NT2/D1 (cell line): Measurements from ENCODE around the gene SLIT3.

Experiments
- DNase-seq: peaks from one replicate; pipeline ENCODE4 v3.0.0-alpha.2; 2011; ENCODE audit warnings: low read depth, low spot score
- H3K27me3 ChIP-seq: 2 replicates; pipeline ENCODE4 v1.6.0; 2011; ENCODE audit warnings: mild to moderate bottlenecking; ENCODE audit not compliant: insufficient read length, insufficient read depth
- H3K36me3 ChIP-seq: 2 replicates; pipeline ENCODE4 v1.6.1; 2011; ENCODE audit warnings: mild to moderate bottlenecking, low read length, mixed read lengths; ENCODE audit not compliant: insufficient read depth, insufficient read length
- H3K4me1 ChIP-seq: 2 replicates; pipeline ENCODE4 v1.5.1; 2011; ENCODE audit not compliant: insufficient read depth, insufficient read length
- H3K4me3 ChIP-seq: 2 replicates; pipeline ENCODE4 v1.5.1; 2011; ENCODE audit warnings: low read depth; ENCODE audit not compliant: insufficient read length
- H3K9ac ChIP-seq: 2 replicates; pipeline ENCODE4 v1.6.0; 2011; ENCODE audit warnings: low read depth; ENCODE audit not compliant: insufficient read length
- H3K9me3 ChIP-seq: 2 replicates; pipeline ENCODE4 v1.5.1; 2011; ENCODE audit warnings: mild to moderate bottlenecking, low read length; ENCODE audit not compliant: insufficient read depth
- SUZ12 ChIP-seq: IDR thresholded peaks from 2 replicates; pipeline ENCODE4 v1.6.1; 2011; ENCODE audit not compliant: insufficient read length, insufficient read depth; ENCODE audit errors: extremely low read depth
- YY1 ChIP-seq: IDR thresholded peaks from 2 replicates; pipeline ENCODE4 v1.6.1; 2011; ENCODE audit not compliant: insufficient read length, insufficient read depth
- ZNF274 ChIP-seq: IDR thresholded peaks from 2 replicates; pipeline ENCODE4 v1.6.1; 2011; ENCODE audit warnings: mild to moderate bottlenecking, low read depth, low read length

The SLIT3 gene

DNA sequence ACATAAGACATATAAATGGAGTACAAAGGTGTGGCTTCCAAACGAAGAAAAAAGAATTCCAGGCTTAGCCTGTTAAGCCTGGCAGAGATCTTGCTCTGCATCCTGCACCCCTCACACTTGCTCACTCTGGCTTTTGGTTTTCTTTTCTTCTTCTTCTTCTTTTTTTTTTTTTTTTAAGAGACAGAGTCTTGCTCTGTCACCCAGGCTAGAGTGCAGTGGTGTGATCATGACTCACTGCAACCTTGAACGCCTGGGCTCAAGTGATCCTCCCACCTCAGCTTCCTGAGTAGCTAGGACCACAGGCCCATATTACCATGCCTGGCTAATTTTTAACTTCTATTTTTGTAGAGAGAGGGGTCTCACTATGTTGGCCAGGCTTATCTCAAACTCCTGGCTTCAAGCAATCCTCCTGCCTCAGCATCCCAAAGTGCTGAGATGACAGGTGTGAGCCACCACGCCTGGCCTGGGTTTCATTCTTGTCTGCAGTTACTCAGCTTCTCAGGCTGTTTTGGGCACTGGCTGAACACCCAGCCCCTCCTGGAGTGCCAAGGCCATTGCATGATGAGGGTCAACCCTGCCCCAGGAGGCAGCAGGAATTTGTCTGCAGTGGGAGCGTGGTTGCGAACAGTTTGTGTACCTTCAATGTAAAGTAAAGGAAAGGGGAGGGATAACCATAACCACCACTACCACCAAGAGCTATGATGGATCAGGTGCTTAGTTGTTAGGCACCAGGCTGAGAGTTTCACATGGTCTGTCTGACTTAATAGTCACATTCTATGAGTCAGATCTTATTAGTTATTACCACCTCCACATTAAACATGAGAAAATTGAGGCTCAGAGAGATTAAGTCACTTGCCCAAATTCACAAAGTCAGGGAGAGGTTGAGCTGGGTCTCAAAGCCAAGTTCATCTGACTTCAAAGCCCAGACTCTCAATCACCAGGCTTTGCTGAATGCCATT lies 502.6 kb downstream of the SLIT3 start:
- H3K9me3 ChIP-seq: no peaks in the 10 kb centered on the region
- H3K4me1 ChIP-seq: no peaks in the 10 kb centered on the region
- TF ChIP-seq SUZ12: no peak
- no peak for TF ChIP-seq YY1
- TF ChIP-seq ZNF274: no peak
- no peak overlapping the region for H3K9ac ChIP-seq
- no peaks in the 10 kb centered on the region for H3K36me3 ChIP-seq
- no peak for DNase-seq
- H3K27me3 ChIP-seq: no peaks in the 10 kb centered on the region
- no peak overlapping the region for H3K4me3 ChIP-seq

DNA sequence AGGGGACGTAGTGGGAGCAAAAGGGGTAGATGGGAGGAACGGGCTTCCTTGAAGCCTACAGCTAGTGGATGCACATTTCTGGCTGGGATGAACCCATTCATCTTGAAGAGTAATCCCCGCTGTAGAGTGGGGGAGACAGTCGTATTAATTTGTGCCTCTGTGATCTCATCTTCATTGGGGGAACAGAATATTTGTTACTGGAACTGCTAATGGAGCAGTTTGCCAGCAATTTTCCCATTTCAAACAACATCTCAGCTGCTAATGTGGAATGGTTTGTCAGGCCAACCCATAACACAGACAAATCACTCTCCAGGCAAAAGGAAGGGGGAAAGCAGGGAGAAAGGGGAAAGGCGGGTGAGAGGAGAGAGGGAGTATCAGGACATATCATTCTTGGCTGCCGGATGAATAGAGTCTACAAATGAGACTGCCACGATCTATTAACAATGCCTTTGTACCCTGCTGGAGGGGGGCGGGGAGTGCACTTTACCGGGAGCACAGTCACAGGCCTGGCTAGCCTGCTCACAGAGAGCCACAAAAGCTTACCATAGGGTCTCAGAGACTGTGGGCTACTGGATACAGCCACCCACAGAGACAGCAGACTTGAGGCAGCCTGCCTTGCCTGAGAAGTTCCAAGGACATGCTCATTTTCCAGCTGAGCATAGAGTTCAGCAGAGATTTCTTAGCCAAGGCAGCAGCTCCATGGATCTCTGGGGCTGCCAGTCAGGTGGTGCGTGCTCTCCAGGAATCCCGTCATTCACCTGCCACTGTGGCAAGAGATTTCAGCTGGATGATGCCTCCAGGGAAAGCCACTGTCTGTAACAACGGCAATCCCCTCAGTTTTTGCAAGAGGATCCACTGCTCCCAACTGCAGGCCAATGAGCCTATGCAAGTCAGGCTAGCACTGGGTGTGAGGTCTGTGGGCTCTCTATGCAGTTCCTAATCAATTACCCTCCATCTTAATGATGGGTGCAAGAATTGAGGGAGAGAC lies 504.1 kb downstream of the SLIT3 start:
- H3K9ac ChIP-seq: no peak overlapping the region
- TF ChIP-seq YY1 (no peak), ZNF274 (no peak), SUZ12 (no peak)
- no peak overlapping the region for H3K4me3 ChIP-seq
- no peaks in the 10 kb centered on the region for H3K27me3 ChIP-seq
- H3K9me3 ChIP-seq: no peaks in the 10 kb centered on the region
- H3K36me3 ChIP-seq: no peaks in the 10 kb centered on the region
- H3K4me1 ChIP-seq: no peaks in the 10 kb centered on the region
- DNase-seq: no peak

DNA sequence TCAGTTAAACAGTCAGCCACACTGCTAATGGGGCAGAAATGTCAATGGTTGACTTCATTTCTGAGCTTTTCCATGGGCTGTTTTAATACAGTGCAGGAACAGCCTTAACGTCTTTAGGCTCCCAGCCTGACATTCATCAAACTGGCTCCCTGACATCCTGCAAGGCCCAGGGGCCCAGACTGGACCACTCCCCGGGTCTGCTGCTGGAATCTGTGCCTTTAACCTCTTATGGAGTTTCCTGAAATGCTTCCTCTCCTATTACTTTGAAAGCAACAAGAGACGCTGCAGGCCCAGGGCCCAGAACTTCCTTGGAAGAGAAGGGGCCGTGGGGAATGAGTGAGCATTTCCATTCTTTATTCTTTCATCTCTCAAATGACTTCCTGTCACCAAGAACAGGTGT lies 504.9 kb downstream of the SLIT3 start:
- no peak for TF ChIP-seq SUZ12
- no peak for TF ChIP-seq ZNF274
- TF ChIP-seq YY1: no peak
- Histone ChIP-seq H3K36me3 (no peaks in the 10 kb centered on the region), H3K4me1 (no peaks in the 10 kb centered on the region), H3K4me3 (no peak overlapping the region), H3K9ac (no peak overlapping the region), H3K27me3 (no peaks in the 10 kb centered on the region), H3K9me3 (no peaks in the 10 kb centered on the region)
- DNase-seq: no peak

DNA sequence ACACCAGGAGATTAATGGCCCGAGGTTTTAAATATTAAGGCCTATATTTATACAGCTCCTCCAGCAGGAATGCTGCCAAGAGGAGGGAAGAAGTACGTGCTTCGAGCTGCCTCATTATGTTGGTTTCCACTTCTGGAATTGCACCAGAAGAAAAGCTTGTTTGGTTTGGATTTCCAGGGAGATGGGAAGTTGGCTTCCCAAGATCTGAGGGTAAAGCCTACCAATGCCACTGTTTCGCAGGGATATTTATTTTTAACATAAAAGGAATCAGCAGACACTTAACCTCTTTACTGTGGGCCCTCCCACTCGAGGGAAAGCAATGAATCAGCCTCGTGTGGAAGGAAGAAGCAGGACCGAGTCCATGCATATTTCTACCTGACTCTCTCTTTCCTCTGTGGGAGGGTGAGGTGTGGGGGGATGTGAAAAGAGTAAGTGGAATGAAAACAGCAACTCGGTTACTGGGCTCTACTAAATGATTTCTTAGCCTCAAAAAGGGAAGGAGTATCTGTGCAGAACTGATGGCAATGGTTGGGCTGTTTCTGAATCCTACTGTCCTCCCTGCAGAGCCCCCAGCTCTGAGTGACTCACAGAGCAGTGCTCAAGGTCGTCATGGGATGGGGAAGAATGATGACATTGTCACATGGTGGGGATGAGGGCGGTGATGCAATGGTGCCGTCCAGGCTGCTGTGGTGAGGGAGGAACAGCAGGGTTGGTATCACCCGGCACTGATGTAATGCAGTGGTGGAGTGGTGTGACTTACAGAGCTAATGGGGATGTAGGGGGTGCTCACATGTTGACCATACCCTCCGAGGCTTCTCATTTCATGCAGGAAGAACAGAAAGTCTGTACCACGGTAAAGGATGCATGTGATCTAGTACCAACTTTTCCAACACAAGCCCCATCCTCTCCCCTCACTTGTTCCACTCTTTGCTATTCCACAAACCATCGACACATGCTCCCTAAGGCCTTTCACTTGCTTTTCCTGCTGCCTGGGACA lies 506.8 kb downstream of the SLIT3 start:
- no peak for TF ChIP-seq SUZ12
- no peak for TF ChIP-seq YY1
- TF ChIP-seq ZNF274: no peak
- H3K9ac ChIP-seq: no peak overlapping the region
- no peaks in the 10 kb centered on the region for H3K36me3 ChIP-seq
- no peaks in the 10 kb centered on the region for H3K27me3 ChIP-seq
- H3K4me1 ChIP-seq: no peaks in the 10 kb centered on the region
- H3K9me3 ChIP-seq: no peaks in the 10 kb centered on the region
- DNase-seq: no peak
- H3K4me3 ChIP-seq: no peak overlapping the region

DNA sequence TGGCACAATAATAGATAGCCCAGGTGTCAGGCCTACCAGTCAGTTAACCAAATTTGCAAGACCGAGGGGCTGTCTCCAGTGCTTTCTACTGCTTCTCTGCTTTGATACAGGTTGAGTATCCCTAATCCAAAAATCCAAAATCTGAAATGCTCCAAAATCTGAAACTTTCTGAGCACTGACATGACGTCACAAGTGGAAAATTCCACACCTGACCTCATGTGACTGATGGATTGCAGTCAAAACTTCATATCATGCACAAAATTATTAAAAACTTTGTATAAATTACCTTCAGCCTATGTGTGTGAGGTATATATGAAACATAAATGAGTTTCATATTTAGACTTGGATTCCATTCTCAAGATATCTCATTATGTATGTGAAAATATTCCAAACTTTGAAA lies 508.3 kb downstream of the SLIT3 start:
- Histone ChIP-seq H3K9me3 (no peaks in the 10 kb centered on the region), H3K4me1 (no peaks in the 10 kb centered on the region), H3K9ac (no peak overlapping the region), H3K4me3 (no peak overlapping the region), H3K36me3 (no peaks in the 10 kb centered on the region), H3K27me3 (no peaks in the 10 kb centered on the region)
- TF ChIP-seq YY1 (no peak), ZNF274 (no peak), SUZ12 (no peak)
- DNase-seq: no peak

DNA sequence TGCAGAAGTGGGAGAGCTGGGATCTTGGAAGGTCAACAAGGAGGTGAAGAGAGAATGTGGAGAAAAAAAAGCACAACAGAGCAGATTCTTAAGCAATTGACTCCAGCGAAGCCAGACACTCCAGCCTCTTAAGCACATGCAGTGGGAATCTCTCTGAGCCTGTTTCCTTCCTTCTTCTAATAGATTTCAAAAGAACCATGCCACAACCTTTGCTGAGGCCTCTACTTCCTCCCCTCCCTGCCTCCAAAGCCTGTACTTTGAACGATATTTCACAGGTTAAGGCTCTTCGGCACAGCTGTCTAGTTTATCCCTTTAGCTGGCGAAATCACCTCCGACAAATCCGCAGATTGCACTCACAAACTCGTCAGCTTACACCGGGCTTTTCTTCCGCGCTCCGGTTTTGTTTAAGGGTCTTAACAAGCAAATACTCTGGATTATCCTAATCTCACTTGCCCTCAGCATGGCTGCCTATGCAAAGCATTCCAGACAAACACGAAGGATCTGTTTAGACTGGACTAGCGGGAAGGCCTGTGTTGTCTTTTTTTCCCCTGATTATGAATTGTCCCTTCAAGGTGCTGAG lies 510.2 kb downstream of the SLIT3 start:
- peaks cover 2% of the 10 kb centered on the region for H3K4me1 ChIP-seq
- no peak for DNase-seq
- no peaks in the 10 kb centered on the region for H3K36me3 ChIP-seq
- no peak overlapping the region for H3K9ac ChIP-seq
- no peaks in the 10 kb centered on the region for H3K9me3 ChIP-seq
- H3K27me3 ChIP-seq: no peaks in the 10 kb centered on the region
- H3K4me3 ChIP-seq: no peak overlapping the region
- no peak for TF ChIP-seq YY1
- TF ChIP-seq SUZ12: no peak
- TF ChIP-seq ZNF274: no peak
